GM12878 (cell line): Measurements from ENCODE around the gene WHRN. TPM values are rescaled to one million over a fixed set of nuclear protein-coding genes. Genes with fewer than 3 reads are reported as not detected.

Source experiments
- BMI1 ChIP-seq: fragments of 450-650 bp; IDR thresholded peaks from 2 replicates; pipeline ENCODE4 v1.6.1; 2016; ENCODE audit warnings: mild to moderate bottlenecking, moderate library complexity, borderline replicate concordance
- CEBPB ChIP-seq, 2 experiments: fragments of 150-350 bp in 1 of 2; IDR thresholded peaks; 2 replicates each; pipeline ENCODE4 v1.6.1; 2012 to 2014; ENCODE audit warnings: low read depth in 2 of 2, low read length in 2 of 2, borderline replicate concordance in 1 of 2, inconsistent platforms in 1 of 2
- ETV6 ChIP-seq, 2 experiments: fragments of 450-650 bp in 1 of 2; IDR thresholded peaks in 1 of 2; conservative IDR thresholded peaks in 1 of 2; 2 replicates each; pipeline ENCODE4 v1.6.1; 2014; ENCODE audit warnings: antibody characterized with exemption in 1 of 2, borderline replicate concordance in 1 of 2, low read depth in 1 of 2, mild to moderate bottlenecking in 1 of 2, moderate library complexity in 1 of 2
- FOXK2 ChIP-seq: fragments of 450-650 bp; IDR thresholded peaks from 2 replicates; pipeline ENCODE4 v1.6.1; 2017; ENCODE audit warnings: mild to moderate bottlenecking, moderate library complexity
- FOXM1 ChIP-seq: IDR thresholded peaks from 2 replicates; pipeline ENCODE4 v1.6.1; 2012; ENCODE audit warnings: low read depth, mild to moderate bottlenecking, inconsistent platforms, low read length, moderate library complexity
- HCFC1 ChIP-seq: fragments of 150-350 bp; IDR thresholded peaks from 2 replicates; pipeline ENCODE4 v1.6.1; 2014; ENCODE audit warnings: low read length
- HDAC2 ChIP-seq: fragments of 200-600 bp; sonication (generic); IDR thresholded peaks from 2 replicates; pipeline ENCODE4 v1.6.1; 2017
- IKZF2 ChIP-seq, 2 experiments: fragments of 450-650 bp; IDR thresholded peaks; 2 replicates each; pipeline ENCODE4 v1.6.1; 2017; ENCODE audit warnings: mild to moderate bottlenecking in 2 of 2, moderate library complexity in 2 of 2
- LARP7 ChIP-seq: fragments of 450-650 bp; IDR thresholded peaks from 2 replicates; pipeline ENCODE4 v1.6.1; 2017; ENCODE audit warnings: mild to moderate bottlenecking
- MEF2B ChIP-seq: fragments of 450-650 bp; IDR thresholded peaks from 2 replicates; pipeline ENCODE4 v1.6.1; 2018; ENCODE audit warnings: mild to moderate bottlenecking, moderate library complexity; ENCODE audit not compliant: partially characterized antibody, poor library complexity, severe bottlenecking
- MLLT1 ChIP-seq: fragments of 450-650 bp; IDR thresholded peaks from 2 replicates; pipeline ENCODE4 v1.6.1; 2016; ENCODE audit warnings: mild to moderate bottlenecking
- NFIC ChIP-seq: IDR thresholded peaks from 2 replicates; pipeline ENCODE4 v1.6.1; 2012; ENCODE audit warnings: low read depth, mild to moderate bottlenecking, inconsistent platforms, low read length, moderate library complexity
- NFXL1 ChIP-seq: fragments of 450-650 bp; IDR thresholded peaks from 2 replicates; pipeline ENCODE4 v1.6.1; 2017; ENCODE audit warnings: antibody characterized with exemption, mild to moderate bottlenecking, borderline replicate concordance
- NR2C1 ChIP-seq: fragments of 450-650 bp; IDR thresholded peaks from 2 replicates; pipeline ENCODE4 v1.6.1; 2017; ENCODE audit warnings: antibody characterized with exemption, mild to moderate bottlenecking, moderate library complexity
- PAX5 ChIP-seq: IDR thresholded peaks from 2 replicates; pipeline ENCODE4 v1.6.1; 2011; ENCODE audit warnings: low read depth, low read length, borderline replicate concordance
- RCOR1 ChIP-seq: conservative IDR thresholded peaks from 2 replicates; pipeline ENCODE4 v1.6.1; 2012; ENCODE audit warnings: low read depth, low read length, improper control_type of control experiment
- SIX5 ChIP-seq: IDR thresholded peaks from 2 replicates; pipeline ENCODE4 v1.6.1; 2011; ENCODE audit warnings: mild to moderate bottlenecking, low read depth, low read length, moderate library complexity; ENCODE audit not compliant: severe bottlenecking
- SMAD1 ChIP-seq: fragments of 450-650 bp; IDR thresholded peaks from 2 replicates; pipeline ENCODE4 v1.6.1; 2018; ENCODE audit warnings: mild to moderate bottlenecking, low read depth; ENCODE audit not compliant: partially characterized antibody
- SREBF2 ChIP-seq: IDR thresholded peaks from 2 replicates; pipeline ENCODE4 v1.6.1; 2012; ENCODE audit warnings: mild to moderate bottlenecking, low read length
- TCF3 ChIP-seq: IDR thresholded peaks from 2 replicates; pipeline ENCODE4 v1.6.1; 2012; ENCODE audit warnings: low read depth, mild to moderate bottlenecking, low read length, borderline replicate concordance; ENCODE audit not compliant: insufficient read depth
- ZBTB11 ChIP-seq: fragments of 450-650 bp; formaldehyde crosslinking; IDR thresholded peaks from 2 replicates; pipeline ENCODE4 v1.5.0; 2022; ENCODE audit warnings: mild to moderate bottlenecking, missing genetic modification characterization
- ZBTB4 ChIP-seq: fragments of 450-650 bp; formaldehyde crosslinking; IDR thresholded peaks from 2 replicates; pipeline ENCODE4 v1.4.0; 2022; ENCODE audit warnings: mild to moderate bottlenecking, moderate library complexity
- ZNF274 ChIP-seq: IDR thresholded peaks from one replicate; pipeline ENCODE4 v1.8.0; 2011; ENCODE audit not compliant: insufficient read length, insufficient read depth
- polyA plus RNA-seq, 11 experiments: library from polyadenylated mRNA; depleted of rRNA in 4 of 11; unstranded in 6 of 11; stranded (reverse) in 5 of 11; fragments of >200 nt; fragmentation: Nextera tagmentation in 4 of 11; fragmentation: Illumina TruSeq in 1 of 11; extraction: Ambion mirVana in 4 of 11; extraction: Trizol in 1 of 11; gene quantifications; 1 replicate in 1 of 11; 2 replicates in 10 of 11; pipeline versions ENCODE4 v1.2.1 to v1.2.3, GENCODE V29; 2011 to 2016; ENCODE audit warnings: inconsistent platforms in 2 of 11, missing spikeins in 2 of 11, low read depth in 1 of 11
- total RNA-seq, 4 experiments: library from RNA; depleted of rRNA in 3 of 4; stranded (reverse); fragments of >200 nt in 3 of 4; fragmentation: Illumina TruSeq in 1 of 4; extraction: Trizol in 1 of 4; gene quantifications; 2 replicates each; pipeline versions ENCODE4 v1.2.1 to v1.2.3, GENCODE V29; 2013 to 2021

The WHRN gene
- total and polyA plus RNA-seq, 10 of the 15 experiments (the other 5 are each of a cell fraction or from before 2014, with no cell fraction given), result 0.04 to 18.2 (median 0.68) TPM; not detected in 1

GRCh38 chr9:114387680-114388356 lies 117.5 kb downstream of the WHRN start, which contains the start of gene AKNA (continued):
- TF ChIP-seq SIX5 (no peak), HDAC2 (no peak), ZBTB4 (CRISPR knock-in tag) (no peak), NFXL1 (peak; percentile 96), NFIC (no peak), ETV6 (conservative IDR thresholded peaks at IDR 0.05 in 1 of 2, IDR thresholded peaks at IDR 0.05 in 1 of 2; ENCODE audit: borderline replicate concordance in 1 of 2, low read depth in 1 of 2) (0 out of 4 replicates have a peak, but pooled peaks of 1 of the 2 experiments have one; percentile 11), PAX5 (0 out of 2 replicates have a peak, but pooled peaks have one; percentile 3), TCF3 (no peak), MLLT1 (peak; percentile 74; the same call in 1 of the 2 replicates), FOXM1 (no peak), SMAD1 (no peak), MEF2B (peak; percentile 33), FOXK2 (no peak), ZNF274 (no peak), CEBPB (IDR thresholded peaks at IDR 0.05; ENCODE audit: borderline replicate concordance in 1 of 2, low read depth in 2 of 2, low read length in 2 of 2) (no peak), ZBTB11 (no peak), IKZF2 (IDR thresholded peaks at IDR 0.05) (peak; percentile 66 to 69), NR2C1 (no peak), RCOR1 (no peak), LARP7 (peak; percentile 47; the same call in 1 of the 2 replicates), BMI1 (no peak), HCFC1 (no peak), SREBF2 (no peak)
